Posterior vena cava (tissue), 2 donors: Measurements from ENCODE around the gene RAVER2. TPM values are rescaled to one million over a fixed set of nuclear protein-coding genes. Genes with fewer than 3 reads are reported as not detected.
"Not testable (repeated sequence)": the region's sequence is repeated elsewhere in the genome, so short reads cannot be mapped to it uniquely, and the experiment has no call there.

Experiments used
- DNase-seq: peaks from one replicate; pipeline ENCODE4 v3.0.0-alpha.2; 2020; ENCODE audit warnings: low spot score
- intact Hi-C, 2 donors: fragments of 100-400 bp; cut with DNase I; formaldehyde crosslinking; loops; one replicate each; pipeline versions ENCODE4 v1.14.1 to v1.14.2; 2022 to 2023
- total RNA-seq, 2 donors: library from RNA; stranded (reverse); fragmentation: NEBNext Ultra II Directional; extraction: Animal tissue kit (Norgen Biotek cat#: 25700); gene quantifications; one replicate each; pipeline ENCODE4 v1.2.1, GENCODE V29; 2021
- donor health status: DM: yes; HTN: yes; CAD: no.
- donor health status: DM: yes; HTN: yes; CAD: no.

The RAVER2 gene
- total RNA-seq, 2 donors from 2014 or later = 8.8 to 11.5 TPM

DNA sequence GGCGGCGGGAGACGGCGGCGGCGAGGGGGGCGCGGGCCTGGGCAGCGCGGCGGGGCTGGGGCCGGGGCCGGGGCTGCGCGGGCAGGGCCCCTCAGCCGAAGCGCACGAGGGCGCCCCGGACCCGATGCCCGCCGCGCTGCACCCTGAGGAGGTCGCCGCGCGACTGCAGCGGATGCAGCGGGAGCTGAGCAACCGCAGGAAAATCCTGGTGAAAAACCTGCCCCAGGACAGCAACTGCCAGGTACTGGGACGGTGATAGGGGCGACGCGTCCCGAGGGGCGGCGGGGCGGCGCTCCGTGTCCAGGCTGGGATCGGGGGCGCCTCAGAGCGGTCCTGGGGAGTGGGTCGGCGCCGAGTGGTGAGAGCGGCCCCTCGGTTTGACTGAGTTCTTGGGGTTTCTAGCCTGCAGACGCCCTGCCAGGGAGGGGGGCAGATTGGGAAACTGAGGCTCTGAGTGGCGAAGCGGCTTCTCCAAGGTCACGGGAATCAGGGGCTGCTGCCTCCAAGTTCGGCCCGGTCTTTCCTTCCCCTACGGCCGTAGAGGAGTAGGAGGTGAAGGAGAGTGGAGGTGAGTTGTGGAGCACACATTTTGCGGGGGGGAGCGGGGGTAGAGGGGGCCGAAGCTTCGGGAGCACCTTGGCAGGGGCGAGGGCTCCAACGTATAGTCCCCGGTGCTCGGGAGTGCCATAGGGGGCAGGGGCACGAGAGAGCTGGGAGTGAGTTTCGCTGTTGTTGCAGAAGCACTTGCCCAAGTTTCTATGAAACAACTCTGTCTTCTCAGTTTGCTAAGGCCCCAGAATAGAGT, 508 bp downstream of the RAVER2 start:
- DNase-seq = no peak
- intact Hi-C loops = no loop called here

DNA sequence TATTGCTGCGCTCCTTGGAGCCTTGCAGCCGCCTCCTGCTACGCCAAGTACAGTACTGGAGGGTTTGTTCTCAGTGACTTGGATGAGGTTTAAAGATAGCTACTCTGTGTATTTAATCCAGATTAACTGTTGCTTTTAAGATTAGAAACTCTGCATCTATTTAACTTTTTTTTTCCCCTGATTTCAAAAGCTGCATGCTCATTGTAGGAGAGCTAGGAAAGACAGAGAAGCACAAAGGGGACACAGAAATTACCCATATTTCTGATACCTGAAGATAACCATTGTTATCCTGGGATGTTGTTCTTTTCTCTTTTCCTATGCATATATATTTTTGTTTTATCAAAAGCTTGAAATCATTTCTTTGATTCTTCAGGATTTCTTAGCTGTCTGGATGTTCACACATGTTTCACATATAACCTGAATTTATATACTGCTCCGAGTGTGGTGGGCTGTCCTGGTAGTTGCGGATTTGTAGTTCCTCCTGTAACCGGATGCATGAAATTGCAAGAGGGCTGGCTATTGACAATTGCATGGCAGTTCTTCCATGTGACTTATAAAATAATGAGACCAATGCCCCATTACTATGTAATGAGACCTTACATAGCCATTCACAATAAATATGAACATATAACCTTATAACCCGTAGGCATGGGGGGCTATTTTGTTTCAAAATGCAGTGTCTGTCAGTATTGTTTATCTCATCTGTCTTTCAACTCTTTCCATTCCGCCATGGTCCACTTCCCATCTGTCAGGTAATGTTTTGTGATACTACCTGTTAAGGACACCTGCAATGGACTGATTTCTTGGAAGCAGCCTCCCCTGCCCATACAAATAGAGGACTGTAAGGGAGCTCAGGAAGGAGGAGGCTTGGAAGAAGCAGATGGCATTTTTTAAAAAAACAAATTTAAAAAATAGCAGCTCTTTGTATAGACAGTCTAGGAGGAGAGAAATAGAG, 1.4 kb downstream of the RAVER2 start:
- intact Hi-C loops = no loop called here
- DNase-seq = no peak

DNA sequence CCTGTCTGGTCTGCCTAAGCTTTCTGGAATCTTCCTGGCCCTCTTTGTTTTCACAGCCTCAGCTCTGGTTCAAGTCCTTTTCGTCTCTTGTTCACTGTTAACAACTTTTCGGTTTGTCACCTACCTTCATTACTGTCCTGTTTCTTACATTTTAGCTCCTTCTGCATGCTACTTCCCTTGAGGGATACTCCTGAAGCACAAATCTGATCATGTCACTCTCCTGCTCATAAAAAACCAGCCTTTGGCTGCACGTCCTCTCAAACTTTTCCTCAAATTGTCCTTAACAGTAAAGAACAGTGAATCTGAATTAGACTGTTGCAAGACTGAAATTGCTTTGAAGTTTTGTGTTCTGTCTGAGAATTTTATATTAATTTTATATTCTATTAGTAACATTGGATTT, 3.3 kb downstream of the RAVER2 start:
- intact Hi-C loops = no loop called here
- DNase-seq = no peak

DNA sequence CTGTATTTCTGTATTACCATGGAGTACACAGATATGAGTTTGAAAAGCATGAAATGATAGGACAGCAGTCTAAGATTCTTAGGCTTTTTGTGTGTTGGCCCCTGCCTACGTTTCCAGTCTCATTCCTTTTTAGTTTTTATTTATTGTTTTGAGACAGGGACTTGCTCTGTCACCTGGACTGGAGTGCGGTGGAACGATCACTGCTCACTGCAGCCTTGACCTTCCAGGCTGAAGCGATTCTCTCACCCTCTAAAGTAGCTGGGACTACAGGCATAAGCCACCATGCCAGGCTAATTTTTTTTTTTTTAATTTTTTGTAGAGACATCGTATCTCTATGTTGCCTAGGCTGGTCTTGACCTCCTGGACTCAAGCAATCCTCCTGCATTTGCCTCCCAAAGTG, 3.8 kb downstream of the RAVER2 start:
- intact Hi-C loops = no loop called here
- DNase-seq = no peak

DNA sequence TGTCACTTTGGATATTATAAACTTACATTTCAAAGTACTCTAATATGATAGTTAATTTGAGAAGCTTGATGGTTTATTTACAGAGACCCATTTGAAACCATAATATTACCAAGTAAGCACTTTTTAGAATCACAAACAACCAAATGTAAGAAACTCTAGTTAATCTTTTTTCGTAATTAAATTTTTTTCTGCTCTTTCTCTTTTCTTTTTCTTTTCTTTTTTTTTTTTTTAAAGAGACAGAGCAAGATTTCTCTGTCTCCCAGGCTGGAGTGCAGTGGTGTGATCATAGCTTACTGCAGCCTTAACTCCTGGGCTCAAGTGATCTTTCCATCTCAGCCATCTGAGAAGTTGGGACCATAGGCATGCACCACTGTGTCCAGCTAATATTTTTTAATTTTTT, 5.2 kb downstream of the RAVER2 start:
- DNase-seq = no peak
- intact Hi-C loops = no loop called here

DNA sequence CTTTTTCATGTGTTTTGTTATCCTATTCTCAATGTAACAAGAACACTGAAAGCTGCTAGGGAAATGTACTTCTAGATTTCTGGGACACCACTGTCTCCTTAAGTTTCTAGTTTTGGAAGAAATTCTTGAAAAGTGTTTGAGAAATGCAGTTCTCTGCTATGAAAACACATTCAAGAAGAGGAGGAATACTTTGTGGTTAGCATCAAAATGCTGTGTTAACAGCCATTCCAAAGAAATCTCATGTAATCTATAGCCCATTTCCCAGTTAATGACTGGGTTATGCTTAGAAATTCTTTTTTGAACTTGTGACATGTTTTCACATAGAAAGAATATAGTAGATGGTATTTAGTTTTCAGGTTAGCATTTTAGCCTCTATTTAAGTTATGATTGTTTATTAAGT, 6.0 kb downstream of the RAVER2 start:
- intact Hi-C loops = no loop called here
- no peak for DNase-seq

DNA sequence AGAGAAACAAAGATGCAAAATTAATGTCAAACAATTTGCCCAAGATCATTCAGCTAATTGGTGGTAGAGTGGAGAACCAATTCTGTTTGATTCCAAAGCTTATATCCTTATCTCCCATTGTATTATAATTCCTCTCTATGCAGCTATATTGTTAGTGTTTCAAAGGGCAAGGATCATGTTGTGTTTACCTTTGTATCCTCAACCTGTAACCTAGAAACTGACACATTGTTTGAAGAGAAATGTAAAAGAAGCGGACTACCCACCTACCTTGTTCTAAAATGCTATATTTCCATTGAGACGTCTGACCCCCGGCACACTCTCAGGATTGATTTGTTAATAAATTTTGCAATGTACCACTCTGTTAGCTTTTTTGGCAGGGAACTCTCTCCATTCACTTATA, 9.3 kb downstream of the RAVER2 start:
- intact Hi-C loops = no loop called here
- no peak for DNase-seq

DNA sequence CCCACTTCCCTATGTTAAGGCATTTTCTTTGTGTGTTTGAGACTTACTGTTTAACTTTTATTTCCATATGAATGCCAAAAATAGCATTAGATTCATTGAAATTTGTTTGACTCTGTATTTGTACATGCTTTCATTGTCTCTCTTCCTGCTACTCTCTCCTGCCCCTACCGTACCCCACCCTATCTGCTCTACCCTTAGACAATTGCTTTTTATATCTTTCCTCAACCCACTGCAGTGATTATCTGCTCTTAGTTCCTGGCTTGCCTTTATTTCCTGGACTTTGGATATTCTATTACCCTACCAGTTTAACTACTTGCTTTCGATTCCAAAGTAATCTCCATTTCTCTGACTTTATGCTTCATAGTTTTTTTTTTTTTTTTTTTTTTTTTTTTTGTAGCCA, 10.5 kb downstream of the RAVER2 start:
- intact Hi-C loops = no loop called here
- DNase-seq = no peak

DNA sequence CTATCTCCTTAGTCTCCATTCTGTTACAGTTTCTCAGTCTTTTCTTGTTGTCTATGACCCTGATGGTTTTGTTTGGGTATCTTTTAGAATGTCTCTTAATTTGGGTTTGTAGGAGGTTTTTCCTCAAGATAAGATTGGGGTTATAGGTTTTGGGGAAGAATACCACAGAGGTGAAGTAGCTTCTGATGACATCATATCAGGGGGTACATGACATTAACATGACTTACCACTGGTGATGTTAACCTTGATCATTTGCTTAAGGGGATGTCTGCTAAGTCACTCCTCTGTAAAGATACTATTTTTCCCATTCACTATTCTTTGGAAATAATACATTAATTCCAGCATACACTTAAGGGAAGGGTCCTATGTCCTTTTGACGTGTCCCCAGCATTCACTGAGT, 11.9 kb downstream of the RAVER2 start:
- no peak for DNase-seq
- intact Hi-C loops = no loop called here

DNA sequence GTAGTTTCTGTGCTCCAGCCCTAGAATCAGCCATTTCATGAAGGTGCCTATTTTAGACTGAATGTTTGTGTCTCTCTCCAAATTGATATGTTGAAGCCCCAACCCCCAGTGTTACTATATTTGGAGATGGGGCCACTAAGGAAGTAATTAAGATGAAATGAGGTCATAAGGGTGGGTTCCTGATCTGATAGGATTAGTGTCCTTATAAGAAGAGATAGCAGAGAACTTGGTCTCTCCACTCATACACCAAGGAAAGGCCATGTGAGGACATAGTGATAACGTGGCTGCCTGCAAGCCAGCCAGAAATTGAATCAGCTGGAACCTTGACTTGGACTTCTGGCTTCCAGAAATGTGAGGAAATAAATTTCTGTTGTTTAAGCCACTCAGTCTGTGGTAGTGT, 12.3 kb downstream of the RAVER2 start:
- intact Hi-C loops = no loop called here
- no peak for DNase-seq

DNA sequence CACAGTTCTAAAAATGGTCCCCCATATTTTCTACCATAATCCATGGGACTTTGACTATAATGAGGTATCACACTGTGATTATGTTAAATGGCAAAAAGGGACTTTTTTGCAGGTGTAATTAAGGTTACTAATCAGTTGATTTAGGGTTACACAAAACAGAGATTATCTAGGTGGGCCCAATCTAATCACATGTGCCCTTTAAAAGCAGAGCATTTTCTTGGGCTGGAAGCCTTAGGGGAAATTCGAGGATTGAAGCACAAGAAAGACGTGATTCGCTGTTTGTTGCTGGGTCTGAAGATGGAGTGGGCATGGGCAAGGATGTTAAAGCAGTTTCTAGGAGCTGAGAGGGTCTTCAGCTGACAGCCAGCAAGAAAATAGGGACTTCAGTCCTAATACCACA, 13.4 kb downstream of the RAVER2 start:
- DNase-seq = no peak
- intact Hi-C loops = no loop called here

DNA sequence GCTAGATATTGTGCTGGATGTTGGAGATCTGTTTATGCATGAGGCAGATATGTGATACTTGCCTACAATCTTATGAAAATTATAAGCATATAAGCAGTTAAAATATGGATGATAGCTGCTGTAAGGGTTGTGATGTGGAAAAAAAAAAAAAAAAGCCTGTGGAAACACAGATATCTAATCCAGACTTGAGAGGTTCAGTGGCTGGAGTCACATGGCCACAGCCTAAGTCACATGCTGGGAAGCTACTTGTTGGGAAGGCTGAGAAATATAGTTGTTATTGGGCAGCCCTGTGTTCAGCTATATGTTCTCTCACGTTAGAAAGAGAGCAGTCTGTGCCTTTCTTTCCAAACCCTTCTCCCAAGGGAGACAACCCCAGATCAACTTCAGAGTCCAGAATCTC, 15.1 kb downstream of the RAVER2 start:
- intact Hi-C loops = no loop called here
- DNase-seq = no peak

DNA sequence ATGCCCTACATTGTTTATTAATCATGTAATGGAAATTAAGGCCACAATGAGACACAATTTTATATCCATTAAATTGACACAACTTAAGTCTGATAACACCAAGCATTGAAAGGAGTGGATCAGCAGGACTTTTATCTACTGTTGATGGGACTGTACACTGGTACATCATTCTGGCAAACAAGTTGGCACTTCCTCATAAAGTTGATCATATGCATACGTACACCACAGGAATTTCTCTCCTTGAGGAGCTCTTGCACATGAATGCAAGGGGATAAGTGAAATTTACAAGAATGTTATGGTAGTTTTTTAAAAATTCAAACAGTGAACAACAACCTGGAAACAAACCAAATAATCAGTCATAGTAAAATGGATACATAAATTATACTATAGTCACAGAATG, 20.1 kb downstream of the RAVER2 start:
- DNase-seq = no peak

DNA sequence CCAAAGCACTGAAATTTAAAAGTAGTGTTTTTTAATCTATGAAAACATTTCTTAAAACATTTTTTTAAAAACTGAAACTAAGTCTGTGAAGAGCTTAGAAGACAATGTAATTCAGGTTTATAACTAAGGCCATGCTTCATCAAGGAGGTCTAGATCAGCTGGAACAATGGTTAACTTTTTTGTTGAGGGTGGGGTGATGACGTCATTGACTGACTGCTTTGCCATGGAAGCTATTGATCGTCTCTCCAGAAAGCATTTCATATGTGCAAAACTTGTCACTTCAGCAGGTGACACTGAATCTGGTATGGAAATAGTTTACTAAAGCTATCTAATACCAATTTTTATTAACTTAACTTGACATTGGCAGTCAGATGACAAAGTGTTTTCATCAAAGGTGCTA, 21.0 kb downstream of the RAVER2 start:
- DNase-seq = no peak
- intact Hi-C loops = no loop called here

More for the DNA sequence above, 20.1 kb downstream of the RAVER2 start:
- intact Hi-C loops = no loop called here

DNA sequence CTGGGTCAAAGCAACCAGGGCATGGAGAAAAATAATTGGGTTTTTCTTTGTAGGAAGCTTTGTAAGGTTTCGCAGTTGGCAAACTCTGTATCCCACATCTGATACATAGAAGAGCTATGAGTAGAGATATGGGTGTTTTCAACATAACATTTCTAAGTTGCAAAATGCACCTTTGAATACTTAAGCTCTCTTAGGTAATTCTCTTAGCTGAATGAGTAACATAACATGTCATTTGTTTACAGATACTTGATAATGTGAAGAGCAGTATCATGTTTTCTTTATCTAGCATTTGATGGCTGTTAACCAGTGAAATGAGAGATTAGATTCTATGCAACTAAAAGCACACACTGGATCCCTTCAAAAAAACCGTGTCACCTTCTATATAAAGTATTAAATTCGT, 21.6 kb downstream of the RAVER2 start:
- intact Hi-C loops = no loop called here
- no peak for DNase-seq

DNA sequence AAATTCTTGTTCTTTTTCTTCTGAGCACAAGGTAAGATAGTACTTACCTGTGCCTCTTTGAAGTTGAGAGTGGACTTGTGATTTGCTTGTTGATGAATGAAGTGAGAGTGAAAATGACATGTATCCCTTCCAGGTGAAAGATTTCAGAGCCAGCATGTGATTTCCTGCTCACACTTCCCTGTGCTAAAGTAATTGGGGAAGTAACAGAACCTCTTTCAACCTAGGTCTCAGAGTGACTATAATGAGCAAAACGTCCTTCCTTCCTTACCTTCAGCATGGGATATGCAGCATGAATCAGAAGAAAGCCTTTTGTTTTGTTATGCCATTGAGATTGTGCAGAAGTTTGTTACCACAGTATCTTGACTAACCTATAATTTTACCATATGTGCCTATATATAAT, 24.6 kb downstream of the RAVER2 start:
- no peak for DNase-seq
- intact Hi-C loops = no loop called here

DNA sequence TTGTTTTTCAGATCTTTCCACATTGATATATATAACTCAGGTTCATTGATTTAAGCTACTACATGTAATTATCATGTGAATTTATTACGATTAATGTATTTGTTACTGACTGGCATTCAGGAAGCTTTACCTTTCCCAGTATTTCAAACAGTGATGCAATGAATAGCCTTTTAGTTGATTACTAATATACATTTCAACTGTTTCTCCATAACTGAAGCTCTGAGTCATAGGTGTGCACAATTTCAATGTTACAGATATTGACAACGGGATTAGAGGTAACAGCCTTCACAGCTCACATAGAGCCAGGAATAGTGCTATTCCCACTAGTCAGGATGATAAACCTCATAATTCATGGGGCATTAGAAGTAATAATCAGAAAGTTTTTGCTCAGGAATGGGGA, 25.1 kb downstream of the RAVER2 start:
- intact Hi-C loops = no loop called here
- no peak for DNase-seq

DNA sequence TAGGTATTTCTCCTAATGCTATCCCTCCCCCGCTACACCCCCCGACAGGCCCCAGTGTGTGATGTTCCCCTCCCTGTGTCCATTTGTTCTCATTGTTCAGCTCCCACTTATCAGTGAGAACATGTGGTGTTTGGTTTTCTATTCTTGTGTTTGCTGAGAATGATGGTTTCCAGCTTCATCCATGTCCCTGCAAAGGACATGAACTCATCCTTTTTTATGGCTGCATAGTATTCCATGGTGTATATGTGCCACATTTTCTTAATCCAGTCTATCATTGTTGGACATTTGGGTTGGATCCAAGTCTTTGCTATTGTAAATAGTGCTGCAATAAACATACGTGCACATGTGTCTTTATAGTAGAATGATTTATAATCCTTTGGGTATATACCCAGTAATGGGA, 28.4 kb downstream of the RAVER2 start:
- intact Hi-C loops = not testable (repeated sequence)

DNA sequence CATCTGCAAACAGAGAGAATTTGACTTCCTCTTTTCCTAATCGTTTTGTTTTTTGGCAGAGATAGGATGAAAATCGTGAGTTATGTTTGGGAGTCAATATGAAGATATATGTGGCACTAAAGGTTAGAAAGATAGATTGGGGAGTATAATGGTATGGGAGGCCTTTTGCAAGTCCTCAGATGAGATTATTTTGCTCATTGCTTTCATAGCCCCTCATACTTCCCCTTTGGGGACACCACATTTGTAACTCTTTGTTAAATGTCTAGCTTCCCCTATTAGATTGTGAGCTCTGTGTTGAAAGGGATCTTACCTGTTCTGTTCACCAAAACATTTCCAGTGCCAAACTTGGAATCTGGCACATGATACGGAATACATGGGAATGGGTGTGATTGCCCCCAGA, 30.2 kb downstream of the RAVER2 start:
- intact Hi-C loops = no loop called here
- no peak for DNase-seq

More for the DNA sequence above, 28.4 kb downstream of the RAVER2 start:
- DNase-seq = not testable (repeated sequence)

DNA sequence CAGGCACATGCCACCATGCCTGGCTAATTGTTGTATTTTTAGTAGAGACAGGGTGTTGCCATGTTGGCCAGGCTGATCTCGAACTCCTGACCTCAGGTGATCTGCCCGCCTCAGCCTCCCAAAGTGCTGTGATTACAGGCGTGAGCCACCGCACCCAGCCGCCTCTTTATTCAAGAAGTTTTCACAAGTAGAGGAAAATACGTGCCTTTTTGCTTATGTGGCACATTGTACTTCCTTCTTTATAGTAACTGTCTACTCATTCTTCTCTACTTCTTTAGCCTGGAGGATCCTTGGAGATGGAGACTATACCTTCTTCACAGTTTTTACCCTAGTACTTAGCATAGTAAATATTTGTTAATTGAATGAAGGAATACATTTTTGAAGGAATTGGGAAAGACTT, 37.2 kb downstream of the RAVER2 start:
- intact Hi-C loops, DNase-seq: not testable (repeated sequence)

DNA sequence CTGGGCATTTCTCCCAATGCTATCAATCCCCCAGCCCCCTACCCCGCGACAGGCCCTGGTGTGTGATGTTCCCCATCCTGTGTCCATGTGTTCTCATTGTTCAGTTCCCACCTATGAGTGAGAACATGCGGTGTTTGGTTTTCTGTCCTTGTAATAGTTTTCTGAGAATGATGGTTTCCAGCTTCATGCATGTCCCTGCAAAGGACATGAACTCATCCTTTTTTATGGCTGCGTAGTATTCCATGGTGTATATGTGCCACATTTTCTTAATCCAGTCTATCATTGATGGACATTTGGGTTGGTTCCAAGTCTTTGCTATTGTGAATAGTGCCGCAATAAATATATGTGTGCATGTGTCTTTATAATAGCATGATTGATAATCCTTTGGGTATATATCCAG, 38.0 kb downstream of the RAVER2 start:
- DNase-seq, intact Hi-C loops: not testable (repeated sequence)
